SK-N-MC (cell line): ENCODE data around the gene C19orf67.
A peak's percentile ranks its signal among the peaks of the same experiment; 100 is the strongest.

Experiments used
- DNase-seq: peaks from one replicate; pipeline ENCODE4 v3.0.0-alpha.2; 2011; ENCODE audit warnings: low read depth, low spot score
- H3K27ac ChIP-seq: fragments of 200-600 bp; sonication (generic); 2 replicates; pipeline ENCODE4 v1.5.1; 2016; ENCODE audit warnings: mixed run types
- H3K36me3 ChIP-seq: fragments of 200-600 bp; sonication (generic); 2 replicates; pipeline ENCODE4 v1.6.1; 2017; ENCODE audit warnings: antibody characterized with exemption, low read length, mixed read lengths; ENCODE audit not compliant: insufficient read depth
- H3K4me3 ChIP-seq: fragments of 200-600 bp; sonication (generic); 2 replicates; pipeline ENCODE4 v1.5.1; 2016
- H3K9ac ChIP-seq: fragments of 200-600 bp; sonication (generic); 2 replicates; pipeline ENCODE4 v1.8.0; 2017; ENCODE audit warnings: mixed run types, mixed read lengths; ENCODE audit not compliant: insufficient read length
- H3K9me3 ChIP-seq: fragments of 200-600 bp; sonication (generic); 2 replicates; pipeline ENCODE4 v1.6.1; 2017; ENCODE audit warnings: low read depth, mild to moderate bottlenecking, antibody characterized with exemption, low read length, moderate library complexity, mixed read lengths
- EZH2 ChIP-seq: fragments of 200-600 bp; sonication (generic); IDR thresholded peaks from one replicate; pipeline ENCODE4 v1.6.1; 2017; ENCODE audit warnings: antibody characterized with exemption
- FOXP2 ChIP-seq: optimal IDR thresholded peaks from 2 replicates; pipeline ENCODE3; 2011; ENCODE audit warnings: mild to moderate bottlenecking, moderate library complexity; ENCODE audit not compliant: insufficient read depth; ENCODE audit errors: extremely low read length, control extremely low read depth
- POLR2AphosphoS5 ChIP-seq: IDR thresholded peaks from 2 replicates; pipeline ENCODE4 v1.6.1; 2012; ENCODE audit warnings: mild to moderate bottlenecking, low read depth, low read length, borderline replicate concordance

The C19orf67 gene

DNA sequence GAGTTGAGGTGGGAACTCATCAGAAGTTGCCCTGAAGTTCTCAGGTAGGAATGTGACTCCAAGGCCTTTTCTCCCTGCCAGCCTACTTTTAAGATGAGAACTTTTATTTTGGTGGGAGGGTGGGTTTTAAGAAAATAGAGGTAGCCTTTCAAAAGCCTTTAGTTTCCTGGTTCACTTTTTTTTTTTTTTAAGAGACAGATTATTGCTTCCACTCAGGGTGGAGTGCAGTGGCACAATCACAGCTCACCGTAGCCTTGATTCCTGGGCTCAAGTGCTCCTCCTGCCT, 3.0 kb downstream of the C19orf67 start:
- no peaks in the 10 kb centered on the region for H3K9me3 ChIP-seq
- no peak for DNase-seq
- no peak overlapping the region for H3K4me3 ChIP-seq
- H3K27ac ChIP-seq: no peak overlapping the region
- H3K36me3 ChIP-seq: peaks cover 3% of the 10 kb centered on the region
- no peak for TF ChIP-seq EZH2
- no peak for TF ChIP-seq POLR2AphosphoS5
- no peak for TF ChIP-seq FOXP2
- no peak overlapping the region for H3K9ac ChIP-seq

DNA sequence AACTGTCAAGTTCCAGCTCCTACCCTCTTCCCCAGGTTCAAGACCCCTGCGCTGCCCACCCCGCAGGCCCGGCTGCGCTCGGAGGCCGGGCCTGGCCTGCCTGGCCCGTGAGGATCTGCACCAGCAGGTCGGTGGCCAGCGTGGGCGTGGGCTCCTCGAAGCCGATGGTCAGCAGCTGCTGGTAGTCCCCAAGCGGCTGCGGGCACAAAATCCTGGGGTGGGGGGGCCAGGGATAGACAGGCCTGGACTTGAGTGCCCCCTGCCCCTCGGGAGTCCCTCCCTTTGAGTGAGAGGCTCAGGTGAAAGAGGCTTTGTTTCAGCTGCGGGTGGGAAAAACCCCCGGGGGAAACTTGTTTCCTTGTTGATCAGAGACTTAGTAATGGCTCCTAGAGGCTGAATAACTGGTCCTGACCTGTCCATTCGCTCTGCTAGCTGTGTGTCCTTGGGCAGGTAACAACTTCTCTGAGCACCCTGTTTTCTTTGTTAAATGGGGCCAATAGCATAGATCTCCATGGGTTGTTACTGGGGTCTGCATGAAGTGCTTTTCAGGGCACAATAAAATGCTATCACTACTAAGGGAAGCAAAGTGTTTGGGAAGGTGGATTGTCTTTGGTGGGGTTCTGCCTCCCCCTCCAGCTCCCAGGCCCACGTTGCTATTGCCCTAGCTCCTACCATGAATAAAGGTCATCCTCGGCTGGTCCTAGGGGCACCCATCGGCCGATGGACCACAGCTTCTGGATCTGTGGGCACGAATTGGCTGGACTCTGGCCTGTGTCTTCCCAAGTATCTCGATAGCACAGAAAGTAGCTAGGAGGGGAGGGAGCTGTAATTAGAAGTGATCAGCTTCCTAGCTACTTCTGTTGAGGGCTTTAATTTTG, 3.5 kb downstream of the C19orf67 start:
- H3K4me3 ChIP-seq: peak overlapping the region; percentile 84
- no peak for DNase-seq
- no peaks in the 10 kb centered on the region; the same call in 1 of the 2 replicates for H3K36me3 ChIP-seq
- no peaks in the 10 kb centered on the region for H3K9me3 ChIP-seq
- TF ChIP-seq FOXP2 (no peak), EZH2 (no peak), POLR2AphosphoS5 (no peak)
- no peak overlapping the region for H3K27ac ChIP-seq
- H3K9ac ChIP-seq: peak overlapping the region; percentile 67

DNA sequence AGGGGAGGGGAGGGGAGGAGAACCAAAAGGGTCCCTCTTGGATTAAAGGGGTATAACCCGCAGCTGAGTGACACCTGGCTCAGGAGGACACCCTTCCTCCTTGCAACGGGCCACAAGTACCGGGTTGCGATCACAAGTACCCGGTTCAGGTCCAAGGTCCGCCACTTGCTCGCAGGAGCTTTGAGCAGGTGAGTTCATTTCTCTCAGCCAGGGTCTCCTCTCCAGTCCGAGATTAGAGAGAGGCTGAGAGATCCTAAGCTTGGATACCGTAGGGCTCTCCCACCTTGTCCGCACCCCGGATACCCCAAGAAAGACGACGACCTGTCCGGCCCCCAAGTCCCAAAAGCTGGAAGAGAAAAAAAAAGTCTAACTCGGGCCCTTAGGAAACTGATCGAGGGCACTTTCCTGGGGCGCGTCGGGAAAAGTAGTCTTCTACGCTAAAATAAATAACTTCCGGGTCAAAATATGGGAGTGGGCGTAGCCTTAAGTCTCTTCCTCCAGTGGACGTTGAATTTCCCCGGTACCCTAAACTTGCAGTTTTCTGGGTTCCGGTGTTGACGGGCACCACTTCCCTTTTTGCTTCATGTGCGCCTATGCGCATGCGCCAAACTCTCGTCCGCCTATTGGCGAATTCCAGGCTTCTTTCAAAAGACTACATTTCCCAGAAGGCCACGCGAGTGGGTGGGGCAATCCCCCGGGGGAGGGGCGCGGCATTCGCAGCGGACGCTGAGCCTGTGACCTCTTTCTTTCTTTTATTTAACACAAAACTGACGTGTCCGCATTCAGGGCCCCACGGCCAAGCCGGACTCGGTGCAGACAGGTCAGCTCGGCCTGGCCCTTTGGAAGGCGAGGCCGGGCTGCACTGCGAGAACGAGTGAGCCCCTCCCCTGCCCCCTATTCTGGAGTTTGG, 4.4 kb downstream of the C19orf67 start:
- peak; percentile 98 for DNase-seq
- H3K9me3 ChIP-seq: no peaks in the 10 kb centered on the region
- TF ChIP-seq EZH2: no peak
- TF ChIP-seq POLR2AphosphoS5: peak; percentile 71
- peak overlapping the region; percentile 81 for H3K9ac ChIP-seq
- no peak overlapping the region for H3K27ac ChIP-seq
- peak overlapping the region; percentile 84 for H3K4me3 ChIP-seq
- no peaks in the 10 kb centered on the region for H3K36me3 ChIP-seq

DNA sequence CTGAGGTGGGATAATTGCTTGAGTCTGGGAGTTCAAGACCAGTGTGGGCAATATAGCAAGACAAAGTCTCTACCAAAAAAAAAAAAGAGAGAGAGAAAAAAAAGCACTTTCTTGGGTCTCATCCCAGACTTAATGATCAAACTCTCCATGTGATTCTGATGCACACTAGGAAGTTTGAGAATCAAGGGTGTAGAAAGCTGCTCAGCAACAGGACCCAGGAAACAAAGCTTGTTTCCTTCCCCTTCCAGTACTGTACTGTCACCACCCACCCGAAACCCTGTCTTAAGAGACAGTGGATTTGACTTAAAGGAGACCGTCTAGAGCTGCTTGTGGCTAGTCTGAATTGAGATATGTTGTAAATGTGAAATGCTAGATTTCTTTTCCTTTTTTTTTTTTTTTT, 7.2 kb downstream of the C19orf67 start:
- Histone ChIP-seq H3K27ac (no peak overlapping the region), H3K4me3 (no peak overlapping the region), H3K9me3 (no peaks in the 10 kb centered on the region), H3K9ac (no peak overlapping the region), H3K36me3 (no peaks in the 10 kb centered on the region)
- no peak for DNase-seq
- no peak for TF ChIP-seq POLR2AphosphoS5
- no peak for TF ChIP-seq EZH2
- TF ChIP-seq FOXP2: no peak

DNA sequence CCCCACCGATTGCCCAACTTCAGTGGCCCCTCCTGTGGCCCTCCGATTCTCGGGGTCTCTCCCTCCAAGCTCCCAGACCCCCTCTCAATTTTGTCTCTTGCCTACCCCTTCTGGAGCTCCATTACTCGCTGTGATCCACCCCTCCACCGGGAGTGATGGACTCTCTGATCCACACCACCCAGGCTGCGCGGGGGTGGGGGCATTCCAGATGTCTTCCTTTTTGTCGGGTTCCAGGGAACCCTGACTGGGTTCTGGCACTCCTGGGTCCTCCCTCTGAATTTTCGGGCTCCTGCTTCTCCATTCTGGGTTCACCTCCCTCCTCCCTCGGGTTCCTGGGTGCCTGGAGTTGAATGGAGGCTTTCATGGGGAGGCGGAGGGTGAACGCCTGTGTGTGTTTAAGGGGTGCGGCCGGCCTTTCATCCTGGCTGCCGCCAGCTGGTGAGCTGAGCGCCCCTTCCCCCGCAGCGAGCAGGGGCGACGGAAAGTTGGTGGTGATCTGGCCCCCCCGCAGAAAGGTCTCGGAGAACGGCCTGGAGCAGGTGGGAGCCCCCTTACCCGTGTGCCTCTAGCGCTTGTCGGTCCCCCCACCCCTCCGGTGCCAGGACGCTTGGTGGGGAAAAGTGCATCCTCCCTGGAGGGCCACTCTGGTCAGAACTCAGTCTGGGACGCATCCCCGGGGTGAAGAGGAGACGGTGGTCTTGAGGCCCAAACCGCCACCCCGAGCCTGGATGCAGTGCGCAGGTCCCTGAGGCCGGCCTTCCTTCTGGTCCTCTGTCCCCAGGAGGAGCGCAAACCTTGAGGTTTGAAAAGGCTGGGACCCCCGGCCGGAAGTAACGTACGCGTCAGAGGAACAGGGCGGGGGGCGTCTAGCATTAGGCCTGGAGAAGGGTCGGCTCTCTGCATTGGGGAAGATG, 11.4 kb downstream of the C19orf67 start:
- no peaks in the 10 kb centered on the region for H3K36me3 ChIP-seq
- peak overlapping the region; percentile 82 for H3K4me3 ChIP-seq
- TF ChIP-seq EZH2: no peak
- no peak for TF ChIP-seq POLR2AphosphoS5
- TF ChIP-seq FOXP2: no peak
- H3K9ac ChIP-seq: peak overlapping the region; percentile 17
- H3K9me3 ChIP-seq: no peaks in the 10 kb centered on the region
- no peak overlapping the region for H3K27ac ChIP-seq
- no peak for DNase-seq

DNA sequence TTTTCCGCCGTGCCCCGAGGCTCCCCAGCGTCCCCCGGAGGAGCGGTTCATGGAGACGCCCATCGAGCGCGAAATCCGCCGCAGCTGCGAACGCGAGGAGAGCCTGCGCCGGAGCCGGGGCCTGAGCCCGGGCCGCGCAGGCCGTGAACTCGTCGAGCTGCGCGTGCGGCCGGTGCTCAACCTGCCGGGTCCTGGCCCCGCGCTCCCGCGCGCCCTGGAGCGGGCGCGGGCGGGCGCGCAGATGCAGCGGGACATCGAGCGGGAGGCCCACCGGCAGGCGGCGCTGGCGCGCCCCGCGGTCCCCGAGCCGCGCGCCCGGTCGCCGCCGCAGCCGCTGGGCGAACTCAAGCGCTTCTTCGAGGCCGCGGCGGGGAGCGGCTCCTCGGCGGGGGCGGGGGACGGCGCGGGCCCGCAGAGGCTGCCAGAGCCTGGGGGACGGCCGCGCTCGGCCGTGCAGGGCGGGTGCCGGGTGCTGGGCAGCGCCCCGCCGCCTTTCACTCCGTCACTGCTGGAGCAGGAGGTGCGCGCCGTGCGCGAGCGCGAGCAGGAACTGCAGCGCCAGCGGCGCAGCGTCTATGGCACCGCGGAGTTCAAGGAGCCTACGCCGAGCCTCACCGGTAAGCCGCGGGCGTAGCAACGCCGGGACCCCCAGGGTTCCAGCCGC, 12.2 kb downstream of the C19orf67 start:
- no peak overlapping the region for H3K27ac ChIP-seq
- H3K9ac ChIP-seq: peak overlapping the region; percentile 17
- TF ChIP-seq FOXP2: no peak
- H3K9me3 ChIP-seq: no peaks in the 10 kb centered on the region
- H3K36me3 ChIP-seq: no peaks in the 10 kb centered on the region
- H3K4me3 ChIP-seq: peak overlapping the region; percentile 83
- DNase-seq: no peak

DNA sequence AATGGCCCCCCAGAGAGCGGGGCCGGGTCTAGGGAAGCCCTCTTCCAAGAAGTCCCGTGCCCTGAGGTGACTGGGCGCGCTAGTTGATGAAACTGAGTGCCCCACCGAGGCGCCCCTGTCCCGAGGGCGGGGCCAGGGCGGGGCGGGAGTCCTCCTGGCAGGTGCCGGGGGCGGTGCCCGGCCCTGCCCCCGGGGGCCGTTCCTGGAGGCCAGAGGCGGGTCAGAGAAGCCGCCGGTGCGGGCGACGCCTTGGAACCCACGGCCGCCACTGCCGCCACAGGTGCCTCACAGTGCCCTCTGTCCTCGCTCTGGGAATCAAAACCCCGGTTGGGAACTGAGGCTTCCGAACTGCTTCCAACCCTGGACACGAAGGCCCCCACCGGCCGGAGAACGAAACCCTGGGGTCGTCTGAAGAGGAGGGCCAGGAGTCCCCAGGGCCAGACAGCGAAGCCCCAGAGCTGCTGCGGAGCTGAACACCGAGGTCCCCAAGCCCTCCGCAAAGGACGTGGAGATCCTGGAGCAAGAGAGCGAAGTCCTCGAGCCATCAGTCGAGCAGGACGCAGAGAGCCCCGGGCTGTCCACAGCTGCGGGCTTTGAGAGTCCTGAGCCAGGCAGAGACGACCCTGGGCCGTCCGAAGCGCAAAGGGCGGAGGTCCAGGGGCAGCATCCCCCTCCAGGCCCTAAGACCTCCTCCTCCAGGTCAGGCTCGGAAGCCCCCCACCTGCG, 12.9 kb downstream of the C19orf67 start, which contains the start of gene MISP3:
TSS of gene MISP3 (plus strand) at position 252 of the 726 bp plus-strand sequence. CDS start 524 bp downstream, outside the sequence.
- Histone ChIP-seq H3K9me3 (no peaks in the 10 kb centered on the region), H3K36me3 (no peaks in the 10 kb centered on the region), H3K27ac (no peak within 1 kb of the TSS), H3K4me3 (peak within 1 kb of the TSS; percentile 83), H3K9ac (peak within 1 kb of the TSS; percentile 17)
- TF ChIP-seq EZH2: no peak
- DNase-seq: no peak
